ENCODE results near the gene SUSD6.

GRCh38 chr14:69606258-69607184 lies 4.9 kb upstream of the SUSD6 start:
- TF ChIP-seq REST (IDR thresholded peaks at IDR 0.05) (no peak), SP1 (IDR thresholded peaks at IDR 0.05) (peak; percentile 52), CTCF (IDR thresholded peaks at IDR 0.05; ENCODE audit: low read depth, low read length, missing input control) (no peak), MAX (IDR thresholded peaks at IDR 0.05) (no peak), TAF1 (conservative IDR thresholded peaks at IDR 0.05) (no peak), YY1 (IDR thresholded peaks at IDR 0.05) (peak; percentile 26), HNF4G (IDR thresholded peaks at IDR 0.05) (peak; percentile 34)

All from liver (tissue), 3 donors.